SH-SY5Y (cell line): ENCODE results near the gene N4BP3.

Experiments
- GATA2 ChIP-seq: IDR thresholded peaks from 2 replicates; pipeline ENCODE4 v1.6.1; 2011; ENCODE audit warnings: mild to moderate bottlenecking, low read depth, low read length
- GATA3 ChIP-seq: IDR thresholded peaks from 2 replicates; pipeline ENCODE4 v1.6.1; 2011; ENCODE audit warnings: low read depth, mild to moderate bottlenecking, low read length, moderate library complexity

DNA sequence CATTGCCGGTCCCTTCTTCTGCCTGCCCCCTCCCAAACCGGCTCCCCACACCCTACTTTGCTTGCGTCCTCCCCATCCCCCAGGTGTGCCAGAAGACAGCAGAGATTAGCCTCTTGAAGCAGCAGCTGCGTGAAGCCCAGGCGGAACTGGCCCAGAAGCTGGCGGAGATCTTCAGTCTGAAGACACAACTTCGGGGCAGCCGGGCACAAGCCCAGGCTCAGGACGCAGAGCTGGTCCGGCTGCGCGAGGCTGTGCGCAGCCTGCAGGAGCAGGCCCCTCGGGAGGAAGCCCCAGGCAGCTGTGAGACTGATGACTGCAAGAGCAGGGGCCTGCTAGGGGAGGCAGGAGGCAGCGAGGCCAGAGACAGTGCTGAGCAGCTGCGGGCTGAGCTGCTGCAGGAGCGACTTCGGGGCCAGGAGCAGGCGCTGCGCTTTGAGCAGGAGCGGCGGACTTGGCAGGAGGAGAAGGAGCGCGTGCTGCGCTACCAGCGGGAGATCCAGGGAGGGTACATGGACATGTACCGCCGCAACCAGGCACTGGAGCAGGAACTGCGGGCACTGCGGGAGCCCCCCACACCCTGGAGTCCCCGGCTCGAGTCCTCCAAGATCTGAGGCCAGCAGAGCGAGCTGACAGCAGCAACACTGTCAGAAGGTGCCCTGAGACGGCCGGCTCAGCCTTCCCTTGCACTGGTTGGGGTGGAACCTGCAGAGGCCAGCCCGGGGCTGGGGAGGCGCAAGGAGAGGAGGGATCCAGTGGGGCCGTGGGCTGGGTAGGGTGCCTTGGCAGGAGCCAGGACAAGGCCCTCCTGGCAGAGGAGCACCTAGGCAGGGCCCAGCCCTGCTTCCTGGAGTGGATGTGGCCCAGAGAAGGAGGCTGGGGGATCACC is 8.3 kb downstream of the N4BP3 start:
- no peak for TF ChIP-seq GATA3
- TF ChIP-seq GATA2 = no peak
